IMR-90 (cell line): Measurements from ENCODE around the gene PHEX. TPM values are rescaled to one million over a fixed set of nuclear protein-coding genes. Genes with fewer than 3 reads are reported as not detected.

ENCODE experiments used
- ATAC-seq: fragments of 200-7000 bp; cut with Tn5 transposase; 2 replicates; pipeline ENCODE4 v1.9.1; 2020; ENCODE audit warnings: low read depth, mild to moderate bottlenecking, moderate library complexity
- BruUV-seq: library from RNA; stranded (reverse); fragments of 400-500 nt; replicated peaks from 2 replicates; lab custom pipeline; 2021; lab: Mats Ljungman, UMichigan
- CTCF ChIA-PET: fragments of 300-600 bp; formaldehyde crosslinking; extraction: SDS; loops from one replicate; lab custom pipeline; 2021; ENCODE audit warnings: antibody characterized with exemption; lab: Yijun Ruan, JAX
- POLR2A ChIA-PET: fragments of 300-600 bp; sonication (Branson Sonifier 250); formaldehyde crosslinking; loops from one replicate; lab custom pipeline; 2022; ENCODE audit warnings: antibody characterized with exemption; ENCODE audit not compliant: unreplicated experiment; lab: Charles Lee
- DNase-seq: peaks from one replicate; pipeline ENCODE4 v3.0.0; 2013
- H2AFZ ChIP-seq: replicated peaks from 2 replicates; pipeline ENCODE3; 2013; ENCODE audit warnings: low read length, mild to moderate bottlenecking; ENCODE audit not compliant: poor library complexity
- H2AK5ac ChIP-seq: 2 replicates; pipeline ENCODE4 v1.6.1; 2013; ENCODE audit warnings: low read depth, low read length, inconsistent platforms
- H2AK9ac ChIP-seq: replicated peaks from 2 replicates; pipeline ENCODE3; 2013; ENCODE audit warnings: mild to moderate bottlenecking, low read depth, low read length, moderate library complexity; ENCODE audit not compliant: poor library complexity
- H2BK120ac ChIP-seq: 2 replicates; pipeline ENCODE4 v1.6.1; 2013; ENCODE audit warnings: low read depth, low read length, inconsistent platforms
- H2BK15ac ChIP-seq: 3 replicates; pipeline ENCODE4 v1.6.1; 2013; ENCODE audit warnings: low read depth, low read length, inconsistent platforms
- H2BK20ac ChIP-seq: 2 replicates; pipeline ENCODE4 v1.6.1; 2013; ENCODE audit warnings: low read depth, mild to moderate bottlenecking, inconsistent platforms, low read length, moderate library complexity
- H2BK5ac ChIP-seq: 2 replicates; pipeline ENCODE4 v1.6.1; 2013; ENCODE audit warnings: mild to moderate bottlenecking, low read depth, low read length, inconsistent platforms; ENCODE audit not compliant: poor library complexity, severe bottlenecking
- H3K14ac ChIP-seq: replicated peaks from 2 replicates; pipeline ENCODE4 v1.6.1; 2013; ENCODE audit warnings: low read depth, low read length, inconsistent platforms
- H3K18ac ChIP-seq: 2 replicates; pipeline ENCODE4 v1.6.1; 2013; ENCODE audit warnings: low read depth, low read length, control low read depth
- H3K23ac ChIP-seq: 2 replicates; pipeline ENCODE4 v1.6.1; 2013; ENCODE audit warnings: low read depth, low read length, inconsistent platforms
- H3K27ac ChIP-seq: 2 replicates; pipeline ENCODE4 v1.5.1; 2013; ENCODE audit warnings: mild to moderate bottlenecking, control low read depth, low read length; ENCODE audit not compliant: insufficient read depth
- H3K27me3 ChIP-seq: 2 replicates; pipeline ENCODE4 v1.6.1; 2013; ENCODE audit warnings: low read length; ENCODE audit not compliant: control insufficient read depth, insufficient read depth
- H3K36me3 ChIP-seq: 2 replicates; pipeline ENCODE4 v1.6.1; 2013; ENCODE audit warnings: low read length, mixed read lengths; ENCODE audit not compliant: control insufficient read depth, insufficient read depth
- H3K4ac ChIP-seq: 2 replicates; pipeline ENCODE4 v1.6.1; 2013; ENCODE audit warnings: low read depth, low read length, inconsistent platforms
- H3K4me1 ChIP-seq: 2 replicates; pipeline ENCODE4 v1.6.1; 2013; ENCODE audit warnings: low read length, mixed read lengths; ENCODE audit not compliant: control insufficient read depth, insufficient read depth
- H3K4me2 ChIP-seq: 2 replicates; pipeline ENCODE4 v1.6.1; 2013; ENCODE audit warnings: low read depth, mild to moderate bottlenecking, control low read depth, low read length, moderate library complexity
- H3K4me3 ChIP-seq: 2 replicates; pipeline ENCODE4 v1.5.1; 2013; ENCODE audit warnings: low read depth, mild to moderate bottlenecking, control low read depth, low read length, moderate library complexity; ENCODE audit not compliant: insufficient read depth
- H3K56ac ChIP-seq: 2 replicates; pipeline ENCODE4 v1.6.1; 2013; ENCODE audit warnings: low read length, inconsistent platforms; ENCODE audit not compliant: insufficient read depth; ENCODE audit errors: extremely low read depth
- H3K79me1 ChIP-seq, 2 experiments: 2 replicates each; pipeline ENCODE4 v1.6.1; 2013; ENCODE audit warnings: low read length in 2 of 2, inconsistent platforms in 1 of 2, low read depth in 1 of 2
- H3K9ac ChIP-seq: 2 replicates; pipeline ENCODE4 v1.6.1; 2013; ENCODE audit warnings: low read depth, low read length, control low read depth
- H3K9me1 ChIP-seq: 2 replicates; pipeline ENCODE4 v1.6.1; 2013; ENCODE audit warnings: low read length, inconsistent platforms; ENCODE audit not compliant: insufficient read depth
- H3K9me3 ChIP-seq: 2 replicates; pipeline ENCODE4 v1.6.1; 2013; ENCODE audit warnings: low read length; ENCODE audit not compliant: control insufficient read depth, insufficient read depth
- H4K20me1 ChIP-seq: 2 replicates; pipeline ENCODE4 v1.6.1; 2013; ENCODE audit warnings: low read length, inconsistent platforms; ENCODE audit not compliant: insufficient read depth
- H4K5ac ChIP-seq: 2 replicates; pipeline ENCODE4 v1.6.1; 2013; ENCODE audit warnings: mild to moderate bottlenecking, low read depth, low read length, control low read depth
- H4K8ac ChIP-seq, 2 experiments: 2 replicates each; pipeline ENCODE4 v1.6.1; 2013; ENCODE audit warnings: low read depth in 2 of 2, low read length in 2 of 2, control low read depth in 1 of 2, inconsistent platforms in 1 of 2
- H4K91ac ChIP-seq: 2 replicates; pipeline ENCODE4 v1.6.1; 2013; ENCODE audit warnings: low read depth, low read length, inconsistent platforms; ENCODE audit not compliant: insufficient read depth
- CEBPB ChIP-seq: IDR thresholded peaks from 2 replicates; pipeline ENCODE4 v1.6.1; 2012; ENCODE audit warnings: low read depth, low read length, improper control_type of control experiment
- CTCF ChIP-seq: conservative IDR thresholded peaks from 2 replicates; pipeline ENCODE4 v1.5.1; 2012; ENCODE audit warnings: mild to moderate bottlenecking, low read depth, low read length, improper control_type of control experiment
- ELK1 ChIP-seq: fragments of 150-350 bp; IDR thresholded peaks from 2 replicates; pipeline ENCODE4 v1.6.1; 2016; ENCODE audit warnings: low read depth, mild to moderate bottlenecking, low read length, moderate library complexity, borderline replicate concordance
- FOS ChIP-seq: fragments of 150-350 bp; IDR thresholded peaks from 2 replicates; pipeline ENCODE4 v1.6.1; 2016; ENCODE audit warnings: low read depth, low read length
- POLR2A ChIP-seq: IDR thresholded peaks from 2 replicates; pipeline ENCODE4 v1.6.1; 2012; ENCODE audit warnings: mild to moderate bottlenecking, low read depth, low read length
- RCOR1 ChIP-seq: IDR thresholded peaks from 2 replicates; pipeline ENCODE4 v1.6.1; 2012; ENCODE audit warnings: mild to moderate bottlenecking, low read length, improper control_type of control experiment; ENCODE audit not compliant: insufficient replicate concordance
- USF2 ChIP-seq: fragments of 150-350 bp; IDR thresholded peaks from 2 replicates; pipeline ENCODE4 v1.6.1; 2017; ENCODE audit warnings: mild to moderate bottlenecking, antibody characterized with exemption, low read length, low read depth
- WGBS, 2 experiments: methylation state at CpG; one replicate each; pipeline versions ENCODE4 v1.1.5 to v1.1.7; 2013; ENCODE audit warnings: missing lambda C conversion rate in 2 of 2; ENCODE audit not compliant: insufficient read length in 1 of 2; ENCODE audit errors: extremely low coverage in 2 of 2; 5-methylcytosine and 5-hydroxymethylcytosine counted together
- dilution Hi-C: fragments of 300-500 bp; cut with HindIII; formaldehyde crosslinking; loops from one replicate; pipeline ENCODE4 v1.14.3; 2018; ENCODE audit warnings: low sequenced_read_pairs; ENCODE audit not compliant: unreplicated experiment
- in situ Hi-C: fragments of 300-500 bp; cut with MboI; formaldehyde crosslinking; loops from 3 replicates; pipeline ENCODE4 v1.14.3; 2019; ENCODE audit warnings: low sequenced_read_pairs, inconsistent platforms, mixed read lengths
- intact Hi-C: fragments of 100-400 bp; cut with micrococcal nuclease; formaldehyde crosslinking; loops from 2 replicates; pipeline ENCODE4 v1.10.0; 2022
- polyA plus RNA-seq, 3 experiments: library from polyadenylated mRNA; depleted of rRNA; stranded (reverse); fragments of >200 nt; gene quantifications; 2 replicates each; pipeline ENCODE4 v1.2.3, GENCODE V29; 2012; ENCODE audit warnings: low replicate concordance in 1 of 3
- total RNA-seq: library from RNA; depleted of rRNA; stranded (reverse); fragments of >200 nt; gene quantifications from 2 replicates; pipeline ENCODE4 v1.2.3, GENCODE V29; 2012

PHEX gene
- total and polyA plus RNA-seq, 2 of the 4 experiments (the other 2 are of a cell fraction): 0.10 to 0.18 TPM

- H3K56ac ChIP-seq: no peak overlapping the region
- no peaks in the 10 kb centered on the region for H3K9me3 ChIP-seq
- peak; percentile 63 for ATAC-seq
- H3K9me1 ChIP-seq: no peaks in the 10 kb centered on the region
- H2BK120ac ChIP-seq: peak overlapping the region; percentile 2; the same call in 1 of the 2 replicates
- no peak overlapping the region for H3K4me2 ChIP-seq
- H3K36me3 ChIP-seq: no peaks in the 10 kb centered on the region
- H3K18ac ChIP-seq: peak overlapping the region; percentile 43; the same call in 1 of the 2 replicates
- H4K91ac ChIP-seq: no peak overlapping the region
- no peak overlapping the region for H3K14ac ChIP-seq
- H4K20me1 ChIP-seq: no peaks in the 10 kb centered on the region
- no peak overlapping the region for H3K4me3 ChIP-seq
- no peak overlapping the region for H2AFZ ChIP-seq
- H3K79me1 ChIP-seq: no peaks in the 10 kb centered on the region
- no peak overlapping the region for H3K9ac ChIP-seq
- no peak overlapping the region for H2AK5ac ChIP-seq
- no peaks in the 10 kb centered on the region; the same call in 1 of the 2 replicates for H3K27me3 ChIP-seq
- H3K27ac ChIP-seq: no peak overlapping the region
- in situ Hi-C loops: no loop called here
- H3K23ac ChIP-seq: no peak overlapping the region
- dilution Hi-C loops: no loop called here
- peak; percentile 92 for DNase-seq
- no CpG with 5 or more reads among the region's 1 CpG for WGBS, 2 experiments
- no peak overlapping the region for H4K8ac ChIP-seq
- H2BK20ac ChIP-seq: no peak overlapping the region
- TF ChIP-seq CEBPB (peak; percentile 53; the same call in 1 of the 2 replicates), FOS (peak; percentile 64), ELK1 (no peak), POLR2A (no peak), USF2 (peak; percentile 87), RCOR1 (no peak), CTCF (no peak)
- no peak overlapping the region for H4K5ac ChIP-seq
- POLR2A ChIA-PET: no interaction called here
- H3K4me1 ChIP-seq: peaks cover 11% of the 10 kb centered on the region; the same call in 1 of the 2 replicates
- BruUV-seq: no TSS peak
- CTCF ChIA-PET: no interaction called here
- no peak overlapping the region for H2AK9ac ChIP-seq
- no peak overlapping the region; the same call in 1 of the 2 replicates for H3K4ac ChIP-seq
- H2BK15ac ChIP-seq: no peak overlapping the region
- H2BK5ac ChIP-seq: peak overlapping the region; percentile 12
- intact Hi-C loops: no loop called here
Measured at GRCh38 chrX:22097012-22097694, 65.0 kb downstream of the PHEX start.
